DND-41 (cell line): ENCODE measurements around the gene SETD1A.
A peak's percentile ranks its signal among the peaks of the same experiment; 100 is the strongest.

Source experiments
- ATAC-seq: fragments of 200-7000 bp; cut with Tn5 transposase; 3 replicates; pipeline ENCODE4 v1.9.1; 2021; ENCODE audit warnings: low read depth; ENCODE audit not compliant: insufficient read depth
- DNase-seq: peaks from one replicate; pipeline ENCODE4 v3.0.0-alpha.2; 2020
- H2AFZ ChIP-seq: 2 replicates; pipeline ENCODE4 v1.6.0; 2012; ENCODE audit warnings: low read depth, low read length
- H3K27ac ChIP-seq: 2 replicates; pipeline ENCODE4 v1.5.1; 2012; ENCODE audit warnings: low read length, inconsistent platforms
- H3K27me3 ChIP-seq: fragments of 200-600 bp; sonication (generic); 2 replicates; pipeline ENCODE4 v1.6.0; 2012; ENCODE audit warnings: low read length, mild to moderate bottlenecking, inconsistent platforms; ENCODE audit not compliant: insufficient read depth, poor library complexity
- H3K36me3 ChIP-seq: 2 replicates; pipeline ENCODE4 v1.5.1; 2012; ENCODE audit warnings: low read length, inconsistent platforms; ENCODE audit not compliant: insufficient read depth
- H3K4me1 ChIP-seq: 2 replicates; pipeline ENCODE4 v1.5.1; 2012; ENCODE audit warnings: mild to moderate bottlenecking, low read length; ENCODE audit not compliant: insufficient read depth
- H3K4me2 ChIP-seq: 2 replicates; pipeline ENCODE4 v1.6.0; 2012; ENCODE audit warnings: mild to moderate bottlenecking, moderate library complexity, low read length, inconsistent platforms; ENCODE audit not compliant: insufficient read depth
- H3K4me3 ChIP-seq, 2 experiments: fragments of 200-600 bp in 1 of 2; shearing (Covaris generic) in 1 of 2; 2 replicates each; pipeline ENCODE4 v1.5.1; 2012 to 2016; ENCODE audit warnings: inconsistent platforms in 2 of 2, low read length in 2 of 2, mild to moderate bottlenecking in 2 of 2, low read depth in 1 of 2, moderate library complexity in 1 of 2
- H3K79me2 ChIP-seq: 2 replicates; pipeline ENCODE4 v1.6.0; 2012; ENCODE audit warnings: low read length, inconsistent platforms; ENCODE audit not compliant: insufficient read depth
- H3K9ac ChIP-seq: 2 replicates; pipeline ENCODE4 v1.6.0; 2012; ENCODE audit warnings: low read depth, mild to moderate bottlenecking, inconsistent platforms, low read length, moderate library complexity
- H3K9me3 ChIP-seq: 2 replicates; pipeline ENCODE4 v1.5.1; 2012; ENCODE audit warnings: low read length, moderate library complexity, mild to moderate bottlenecking, inconsistent platforms; ENCODE audit not compliant: insufficient read depth, severe bottlenecking
- H4K20me1 ChIP-seq: 2 replicates; pipeline ENCODE4 v1.6.0; 2012; ENCODE audit warnings: low read length; ENCODE audit not compliant: insufficient read depth
- CTCF ChIP-seq: IDR thresholded peaks from 2 replicates; pipeline ENCODE4 v1.5.1; 2012; ENCODE audit warnings: borderline replicate concordance, low read length, moderate library complexity, mild to moderate bottlenecking; ENCODE audit not compliant: poor library complexity, severe bottlenecking; ENCODE audit errors: extremely low read depth
- EZH2 ChIP-seq: IDR thresholded peaks from 3 replicates; pipeline ENCODE4 v1.6.1; 2012; ENCODE audit warnings: borderline replicate concordance, low read depth, mild to moderate bottlenecking, moderate library complexity, low read length, inconsistent platforms; ENCODE audit not compliant: severe bottlenecking

The SETD1A gene

GRCh38 chr16:30950516-30951065 lies 7.0 kb upstream of the SETD1A start:
- H3K36me3 ChIP-seq: peaks cover 25% of the 10 kb centered on the region
- TF ChIP-seq EZH2: no peak
- TF ChIP-seq CTCF: no peak
- H4K20me1 ChIP-seq: no peaks in the 10 kb centered on the region
- peak overlapping the region; percentile 70 for H3K27ac ChIP-seq
- no peaks in the 10 kb centered on the region for H3K9me3 ChIP-seq
- DNase-seq (no peak), ATAC-seq (no peak; the same call in 2 of the 3 replicates)
- H3K4me1 ChIP-seq: peaks cover 18% of the 10 kb centered on the region
- no peaks in the 10 kb centered on the region for H3K27me3 ChIP-seq
- no peak overlapping the region for H3K9ac ChIP-seq
- no peak overlapping the region for H3K4me2 ChIP-seq
- no peak overlapping the region for H2AFZ ChIP-seq
- no peak overlapping the region for H3K4me3 ChIP-seq
- no peaks in the 10 kb centered on the region for H3K79me2 ChIP-seq

- peaks cover 20% of the 10 kb centered on the region for H3K36me3 ChIP-seq
- no peaks in the 10 kb centered on the region for H3K79me2 ChIP-seq
- no peak for ATAC-seq
- no peaks in the 10 kb centered on the region for H3K9me3 ChIP-seq
- H3K4me1 ChIP-seq: peaks cover 20% of the 10 kb centered on the region
- no peak for DNase-seq
- no peak overlapping the region for H3K27ac ChIP-seq
- H3K4me2 ChIP-seq: no peak overlapping the region
- no peaks in the 10 kb centered on the region for H4K20me1 ChIP-seq
- TF ChIP-seq EZH2 (no peak), CTCF (no peak)
- H3K4me3 ChIP-seq: no peak overlapping the region
- H3K27me3 ChIP-seq: no peaks in the 10 kb centered on the region
- H3K9ac ChIP-seq: no peak overlapping the region
- no peak overlapping the region for H2AFZ ChIP-seq
These were observed 6.4 kb upstream of the SETD1A start for GRCh38 chr16:30951193-30951592.

- DNase-seq (no peak), ATAC-seq (no peak)
- Histone ChIP-seq H3K4me2 (no peak overlapping the region), H2AFZ (no peak overlapping the region), H3K27me3 (no peaks in the 10 kb centered on the region), H3K79me2 (peaks cover 4% of the 10 kb centered on the region), H3K4me3 (no peak overlapping the region), H3K36me3 (peaks cover 15% of the 10 kb centered on the region), H3K9me3 (no peaks in the 10 kb centered on the region), H4K20me1 (no peaks in the 10 kb centered on the region), H3K9ac (no peak overlapping the region), H3K4me1 (peaks cover 26% of the 10 kb centered on the region), H3K27ac (no peak overlapping the region)
- TF ChIP-seq EZH2: no peak
- no peak for TF ChIP-seq CTCF
These were observed 5.8 kb upstream of the SETD1A start for GRCh38 chr16:30951750-30952149.

GRCh38 chr16:30953111-30953510 lies 4.4 kb upstream of the SETD1A start:
- H4K20me1 ChIP-seq: no peaks in the 10 kb centered on the region
- ATAC-seq (no peak), DNase-seq (no peak)
- H3K4me2 ChIP-seq: no peak overlapping the region
- peaks cover 29% of the 10 kb centered on the region for H3K4me1 ChIP-seq
- H3K27ac ChIP-seq: peak overlapping the region; percentile 51
- H3K27me3 ChIP-seq: no peaks in the 10 kb centered on the region
- peaks cover 2% of the 10 kb centered on the region for H3K36me3 ChIP-seq
- H3K79me2 ChIP-seq: peaks cover 6% of the 10 kb centered on the region
- TF ChIP-seq EZH2 (no peak), CTCF (no peak)
- H3K9ac ChIP-seq: no peak overlapping the region
- no peak overlapping the region for H2AFZ ChIP-seq
- H3K9me3 ChIP-seq: no peaks in the 10 kb centered on the region
- H3K4me3 ChIP-seq: no peak overlapping the region
